ENCODE measurements around the gene LRFN2. TPM values are rescaled to one million over a fixed set of nuclear protein-coding genes. Genes with fewer than 3 reads are reported as not detected.

LRFN2 gene
- total and polyA plus RNA-seq, 2 donors from 2014 or later: not detected

GRCh38 chr6:40543146-40543545 is 44.0 kb downstream of the LRFN2 start:
- Histone ChIP-seq H3K4me1 (ENCODE audit: control insufficient read depth in 2 of 3, insufficient read depth in 2 of 3, low read depth in 1 of 3, low read length in 3 of 3) (no peaks in the 10 kb centered on the region), H3K27ac (ENCODE audit: low read depth in 2 of 2, low read length in 2 of 2) (no peak overlapping the region), H3K9me3 (ENCODE audit: control insufficient read depth in 2 of 3, insufficient read depth in 1 of 3, low read length in 3 of 3) (no peaks in the 10 kb centered on the region), H3K36me3 (ENCODE audit: control insufficient read depth in 2 of 3, insufficient read depth in 3 of 3, low read length in 3 of 3) (no peaks in the 10 kb centered on the region), H3K4me3 (ENCODE audit: low read length in 3 of 3) (no peak overlapping the region), H3K9ac (ENCODE audit: low read length in 3 of 3) (no peak overlapping the region), H3K27me3 (ENCODE audit: control insufficient read depth, insufficient read depth, low read length) (no peaks in the 10 kb centered on the region)
- FAIRE-seq (no peak), DNase-seq (no peak)
- intact Hi-C loops (cut with DNase I): no loop called here
- TF ChIP-seq CTCF (IDR thresholded peaks at IDR 0.05; ENCODE audit: borderline replicate concordance, extremely low read depth, insufficient read depth): no peak

- FAIRE-seq (no peak), DNase-seq (peak in 1 of 5 donors; percentile 32)
- no peaks in the 10 kb centered on the region for H3K9me3 ChIP-seq (ENCODE audit: control insufficient read depth in 2 of 3, insufficient read depth in 1 of 3, low read length in 3 of 3)
- intact Hi-C loops (cut with DNase I): no loop called here
- no peak overlapping the region for H3K27ac ChIP-seq (ENCODE audit: low read depth in 2 of 2, low read length in 2 of 2)
- H3K27me3 ChIP-seq (ENCODE audit: control insufficient read depth, insufficient read depth, low read length): no peaks in the 10 kb centered on the region
- no peaks in the 10 kb centered on the region for H3K4me1 ChIP-seq (ENCODE audit: control insufficient read depth in 2 of 3, insufficient read depth in 2 of 3, low read depth in 1 of 3, low read length in 3 of 3)
- no peak overlapping the region for H3K4me3 ChIP-seq (ENCODE audit: low read length in 3 of 3)
- no peaks in the 10 kb centered on the region for H3K36me3 ChIP-seq (ENCODE audit: control insufficient read depth in 2 of 3, insufficient read depth in 3 of 3, low read length in 3 of 3)
- H3K9ac ChIP-seq (ENCODE audit: low read length in 3 of 3): no peak overlapping the region
- TF ChIP-seq CTCF (IDR thresholded peaks at IDR 0.05; ENCODE audit: borderline replicate concordance, extremely low read depth, insufficient read depth): no peak
These were observed 44.9 kb downstream of the LRFN2 start for GRCh38 chr6:40542175-40542764.

- no peak for TF ChIP-seq CTCF (IDR thresholded peaks at IDR 0.05; ENCODE audit: borderline replicate concordance, extremely low read depth, insufficient read depth)
- no peak overlapping the region for H3K9ac ChIP-seq (ENCODE audit: low read length in 3 of 3)
- no peak overlapping the region for H3K27ac ChIP-seq (ENCODE audit: low read depth in 2 of 2, low read length in 2 of 2)
- no peaks in the 10 kb centered on the region for H3K36me3 ChIP-seq (ENCODE audit: control insufficient read depth in 2 of 3, insufficient read depth in 3 of 3, low read length in 3 of 3)
- no peak for FAIRE-seq
- no peaks in the 10 kb centered on the region for H3K27me3 ChIP-seq (ENCODE audit: control insufficient read depth, insufficient read depth, low read length)
- intact Hi-C loops (cut with DNase I): no loop called here
- H3K4me1 ChIP-seq (ENCODE audit: control insufficient read depth in 2 of 3, insufficient read depth in 2 of 3, low read depth in 1 of 3, low read length in 3 of 3): no peaks in the 10 kb centered on the region
- H3K9me3 ChIP-seq (ENCODE audit: control insufficient read depth in 2 of 3, insufficient read depth in 1 of 3, low read length in 3 of 3): no peaks in the 10 kb centered on the region
- DNase-seq: no peak
- no peak overlapping the region for H3K4me3 ChIP-seq (ENCODE audit: low read length in 3 of 3)
These were observed 45.5 kb downstream of the LRFN2 start for GRCh38 chr6:40541556-40542174.

Data from kidney (tissue), 14 donors.